Endothelial cell of umbilical vein (primary cell): Measurements from ENCODE around the gene LHX5. TPM values are rescaled to one million over a fixed set of nuclear protein-coding genes. Genes with fewer than 3 reads are reported as not detected.

Source experiments
- BruUV-seq: library from RNA; stranded (reverse); fragments of 400-500 nt; replicated peaks from 2 replicates; lab custom pipeline; 2021; lab: Mats Ljungman, UMichigan
- CTCF ChIA-PET: fragments of 300-600, 350-600 bp; sonication (Branson Sonifier 250); formaldehyde crosslinking; loops from one replicate; lab custom pipeline; 2021; ENCODE audit warnings: antibody characterized with exemption, inconsistent platforms; lab: Charles Lee
- POLR2A ChIA-PET: fragments of 300-600, 350-600 bp; sonication (Branson Sonifier 250); formaldehyde crosslinking; loops from one replicate; lab custom pipeline; 2021; ENCODE audit warnings: antibody characterized with exemption, inconsistent platforms; lab: Charles Lee
- DNase-seq: peaks from one replicate; pipeline ENCODE4 v3.0.0-alpha.2; 2011; ENCODE audit warnings: low read depth, low spot score
- FAIRE-seq: peaks from 2 replicates; lab custom pipeline; 2011; peaks lifted over from hg19 to GRCh38; lab: Jason Lieb, UNC
- H2AFZ ChIP-seq: 2 replicates; pipeline ENCODE4 v1.6.0; 2012; ENCODE audit warnings: low read depth, low read length, control low read depth, inconsistent platforms
- H3K27ac ChIP-seq: 2 replicates; pipeline ENCODE4 v1.5.1; 2011; ENCODE audit warnings: low read depth, mild to moderate bottlenecking, control low read depth, low read length, moderate library complexity; ENCODE audit not compliant: insufficient read depth
- H3K27me3 ChIP-seq, 2 experiments: 2 replicates each; pipeline versions ENCODE4 v1.6.0 to v1.6.1; 2011; ENCODE audit warnings: low read length in 2 of 2, mixed read lengths in 1 of 2; ENCODE audit not compliant: control insufficient read depth in 2 of 2, insufficient read depth in 2 of 2
- H3K36me3 ChIP-seq, 2 experiments: 2 replicates in 1 of 2; 3 replicates in 1 of 2; pipeline ENCODE4 v1.5.1; 2011; ENCODE audit warnings: low read length in 2 of 2, mild to moderate bottlenecking in 1 of 2, moderate library complexity in 1 of 2; ENCODE audit not compliant: control insufficient read depth in 2 of 2, insufficient read depth in 2 of 2; ENCODE audit errors: extremely low read depth in 1 of 2
- H3K4me1 ChIP-seq: 3 replicates; pipeline ENCODE4 v1.5.1; 2011; ENCODE audit warnings: mild to moderate bottlenecking, low read length; ENCODE audit not compliant: control insufficient read depth, insufficient read depth; ENCODE audit errors: extremely low read depth
- H3K4me2 ChIP-seq: 2 replicates; pipeline ENCODE4 v1.6.1; 2011; ENCODE audit warnings: low read length, control low read depth, mixed read lengths; ENCODE audit not compliant: insufficient read depth
- H3K4me3 ChIP-seq, 3 experiments: fragments of 200-600 bp in 1 of 3; sonication (generic), shearing (Covaris generic) in 1 of 3; replicated peaks in 1 of 3; 2 replicates each; pipeline ENCODE4 v1.5.1; 2011 to 2016; ENCODE audit warnings: control low read depth in 3 of 3, low read length in 3 of 3, mild to moderate bottlenecking in 2 of 3, inconsistent platforms in 1 of 3, low read depth in 1 of 3, moderate library complexity in 1 of 3; ENCODE audit not compliant: insufficient read depth in 1 of 3
- H3K79me2 ChIP-seq: 2 replicates; pipeline ENCODE4 v1.6.0; 2012; ENCODE audit warnings: low read length, inconsistent platforms; ENCODE audit not compliant: control insufficient read depth, insufficient read depth
- H3K9ac ChIP-seq: replicated peaks from 2 replicates; pipeline ENCODE3; 2011; ENCODE audit warnings: low read length, control low read depth; ENCODE audit not compliant: insufficient read depth; ENCODE audit errors: extremely low read depth
- H3K9me1 ChIP-seq: replicated peaks from 3 replicates; pipeline ENCODE4 v1.6.0; 2011; ENCODE audit warnings: mild to moderate bottlenecking, low read length; ENCODE audit not compliant: control insufficient read depth, insufficient read depth; ENCODE audit errors: extremely low read depth
- H3K9me3 ChIP-seq: replicated peaks from 2 replicates; pipeline ENCODE4 v1.5.1; 2012; ENCODE audit warnings: low read length, inconsistent platforms; ENCODE audit not compliant: control insufficient read depth, insufficient read depth
- H4K20me1 ChIP-seq: replicated peaks from 2 replicates; pipeline ENCODE3; 2011; ENCODE audit warnings: mild to moderate bottlenecking, low read length; ENCODE audit not compliant: control insufficient read depth, insufficient read depth; ENCODE audit errors: extremely low read depth
- CTCF ChIP-seq, 2 donors: IDR thresholded peaks; 1 replicate in 1 of 2; 2 replicates in 1 of 2; pipeline ENCODE4 v1.5.1; 2011; ENCODE audit warnings: low read length in 2 of 2, mild to moderate bottlenecking in 2 of 2, moderate library complexity in 2 of 2, control low read depth in 1 of 2, inconsistent platforms in 1 of 2, low read depth in 1 of 2; ENCODE audit not compliant: insufficient read depth in 1 of 2; ENCODE audit errors: extremely low read depth in 1 of 2
- MAX ChIP-seq: IDR thresholded peaks from 2 replicates; pipeline ENCODE4 v1.6.1; 2011; ENCODE audit not compliant: insufficient read depth, insufficient read length
- MYC ChIP-seq: IDR thresholded peaks from one replicate; pipeline ENCODE4 v1.6.1; 2011; ENCODE audit warnings: mild to moderate bottlenecking, low read depth, low read length
- POLR2AphosphoS5 ChIP-seq: IDR thresholded peaks from 2 replicates; pipeline ENCODE4 v1.6.1; 2012; ENCODE audit warnings: low read depth, mild to moderate bottlenecking, control low read depth, low read length, moderate library complexity; ENCODE audit not compliant: insufficient read depth
- dilution Hi-C: fragments of 300-500 bp; cut with MboI; formaldehyde crosslinking; loops from one replicate; pipeline ENCODE4 v1.15.0; 2019; ENCODE audit warnings: low sequenced_read_pairs; ENCODE audit not compliant: extremely low pct_ligation_motif_present
- intact Hi-C: fragments of 100-400 bp; cut with micrococcal nuclease; formaldehyde crosslinking; loops from one replicate; pipeline ENCODE4 v1.10.0; 2022
- polyA plus RNA-seq, 4 experiments: library from polyadenylated mRNA; depleted of rRNA in 3 of 4; stranded (reverse) in 3 of 4; unstranded in 1 of 4; fragments of >200 nt; gene quantifications; 2 replicates each; pipeline versions ENCODE4 v1.2.1 to v1.2.3, GENCODE V29; 2011 to 2012; ENCODE audit warnings: missing spikeins in 1 of 4
- total RNA-seq: library from RNA; stranded (reverse); gene quantifications from 2 replicates; pipeline ENCODE4 v1.2.3, GENCODE V29; 2021

Gene LHX5
- total and polyA plus RNA-seq, 2 donors (not counting 3 experiments of a cell fraction or from before 2014, with no cell fraction given), result not detected

- Histone ChIP-seq H3K79me2 (no peaks in the 10 kb centered on the region), H2AFZ (no peak overlapping the region), H3K4me2 (no peak overlapping the region), H3K9me1 (no peaks in the 10 kb centered on the region), H3K9ac (no peak overlapping the region), H3K36me3 (no peaks in the 10 kb centered on the region), H3K4me1 (no peaks in the 10 kb centered on the region), H4K20me1 (no peaks in the 10 kb centered on the region), H3K4me3 (no peak overlapping the region), H3K27me3 (peaks cover 32 to 54% of the 10 kb centered on the region in 2 experiments), H3K27ac (no peak overlapping the region), H3K9me3 (no peaks in the 10 kb centered on the region)
- dilution Hi-C loops (no loop called here), intact Hi-C loops (loop anchor here (1.0 to 5.0 kb wide), 3 partner anchors 271 to 450 kb away; no protein-coding TSS in a partner anchor)
- peak; percentile 65 for DNase-seq
- peak; percentile 88 for FAIRE-seq
- TF ChIP-seq POLR2AphosphoS5 (no peak), MYC (no peak), CTCF (IDR thresholded peaks at IDR 0.05; ENCODE audit: extremely low read depth in 1 of 2, insufficient read depth in 1 of 2, low read depth in 1 of 2, low read length in 2 of 2) (peak; percentile 84 to 98)
- ChIA-PET CTCF (interaction anchor here (0.6 to 4.2 kb wide), 33 partner anchors 8 to 1046 kb away, joined by 3 to 112 read pairs (median 4); partner anchors contain the start of gene LHX5), POLR2A (no interaction called here)
- BruUV-seq, result no TSS peak
Observed at GRCh38 chr12:113462117-113462774, 9.4 kb downstream of the LHX5 start.

GRCh38 chr12:113461666-113462065 lies 10.0 kb downstream of the LHX5 start:
- no peak overlapping the region for H3K27ac ChIP-seq
- H3K9ac ChIP-seq, result no peak overlapping the region
- no peaks in the 10 kb centered on the region for H3K79me2 ChIP-seq
- intact Hi-C loops (loop anchor here (1.0 to 5.0 kb wide), 4 partner anchors 267 to 451 kb away; no protein-coding TSS in a partner anchor), dilution Hi-C loops (no loop called here)
- CTCF ChIA-PET, result interaction anchor here (0.6 to 4.2 kb wide), 32 partner anchors 8 to 1047 kb away, joined by 3 to 112 read pairs (median 4); partner anchors contain the start of genes LHX5 and SDSL
- no peaks in the 10 kb centered on the region for H3K4me1 ChIP-seq
- no peaks in the 10 kb centered on the region for H3K9me1 ChIP-seq
- POLR2A ChIA-PET, result no interaction called here
- no peaks in the 10 kb centered on the region for H4K20me1 ChIP-seq
- no TSS peak for BruUV-seq
- no peak overlapping the region for H2AFZ ChIP-seq
- DNase-seq (no peak), FAIRE-seq (peak; percentile 70)
- no peaks in the 10 kb centered on the region for H3K36me3 ChIP-seq
- H3K27me3 ChIP-seq, result peaks cover 26 to 48% of the 10 kb centered on the region in 2 experiments
- H3K9me3 ChIP-seq, result no peaks in the 10 kb centered on the region
- no peak overlapping the region for H3K4me3 ChIP-seq
- no peak for TF ChIP-seq MAX
- TF ChIP-seq CTCF (IDR thresholded peaks at IDR 0.05; ENCODE audit: extremely low read depth in 1 of 2, insufficient read depth in 1 of 2, low read depth in 1 of 2, low read length in 2 of 2), result peak; percentile 43 to 59
- no peak overlapping the region for H3K4me2 ChIP-seq
